PFSK-1 (cell line): ENCODE results near the gene CYTIP.

ENCODE experiments used
- FOXP2 ChIP-seq: optimal IDR thresholded peaks from 2 replicates; pipeline ENCODE3; 2011; ENCODE audit warnings: borderline replicate concordance, control low read depth, inconsistent platforms; ENCODE audit not compliant: insufficient read depth; ENCODE audit errors: extremely low read length, extremely low read depth
- POLR2AphosphoS5 ChIP-seq: IDR thresholded peaks from 2 replicates; pipeline ENCODE4 v1.6.1; 2012; ENCODE audit warnings: low read depth, mild to moderate bottlenecking, control low read depth, low read length, moderate library complexity
- SIN3A ChIP-seq: IDR thresholded peaks from 2 replicates; pipeline ENCODE4 v1.6.1; 2012; ENCODE audit warnings: mild to moderate bottlenecking, low read length, moderate library complexity, borderline replicate concordance; ENCODE audit not compliant: insufficient read depth
- TAF1 ChIP-seq: IDR thresholded peaks from 2 replicates; pipeline ENCODE4 v1.6.1; 2012; ENCODE audit warnings: low read length, control low read depth, borderline replicate concordance; ENCODE audit not compliant: insufficient read depth
- TF ChIP-seq, protein P1 (sequence below), 2 experiments: IDR thresholded peaks; 2 replicates each; pipeline versions ENCODE4 v1.6.1 to v1.8.0; 2011 to 2012; ENCODE audit warnings: low read depth in 2 of 2, low read length in 2 of 2, control low read depth in 1 of 2, inconsistent platforms in 1 of 2, mild to moderate bottlenecking in 1 of 2, moderate library complexity in 1 of 2; ENCODE audit not compliant: insufficient read depth in 1 of 2

Gene CYTIP

DNA sequence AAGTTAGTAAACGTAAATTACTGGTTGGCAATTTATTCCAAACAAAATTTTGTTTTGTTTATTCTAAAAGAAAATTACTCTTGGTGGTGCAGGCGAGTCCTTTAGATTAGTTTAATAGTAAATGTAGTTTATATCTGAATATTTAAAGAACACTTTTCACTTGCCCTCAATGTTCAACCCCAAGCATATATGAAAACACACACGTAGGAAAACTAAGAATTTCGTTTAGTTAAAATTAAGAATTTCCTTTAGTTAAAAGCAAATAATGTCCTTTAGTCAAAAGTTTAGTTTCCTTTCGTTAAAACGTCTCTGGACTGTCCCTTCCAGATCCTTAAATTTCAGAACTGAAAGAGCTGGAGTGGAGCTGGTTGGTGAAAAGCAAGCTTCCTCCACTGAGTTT lies 19.1 kb upstream of the CYTIP start:
- TF ChIP-seq, protein P1, sequence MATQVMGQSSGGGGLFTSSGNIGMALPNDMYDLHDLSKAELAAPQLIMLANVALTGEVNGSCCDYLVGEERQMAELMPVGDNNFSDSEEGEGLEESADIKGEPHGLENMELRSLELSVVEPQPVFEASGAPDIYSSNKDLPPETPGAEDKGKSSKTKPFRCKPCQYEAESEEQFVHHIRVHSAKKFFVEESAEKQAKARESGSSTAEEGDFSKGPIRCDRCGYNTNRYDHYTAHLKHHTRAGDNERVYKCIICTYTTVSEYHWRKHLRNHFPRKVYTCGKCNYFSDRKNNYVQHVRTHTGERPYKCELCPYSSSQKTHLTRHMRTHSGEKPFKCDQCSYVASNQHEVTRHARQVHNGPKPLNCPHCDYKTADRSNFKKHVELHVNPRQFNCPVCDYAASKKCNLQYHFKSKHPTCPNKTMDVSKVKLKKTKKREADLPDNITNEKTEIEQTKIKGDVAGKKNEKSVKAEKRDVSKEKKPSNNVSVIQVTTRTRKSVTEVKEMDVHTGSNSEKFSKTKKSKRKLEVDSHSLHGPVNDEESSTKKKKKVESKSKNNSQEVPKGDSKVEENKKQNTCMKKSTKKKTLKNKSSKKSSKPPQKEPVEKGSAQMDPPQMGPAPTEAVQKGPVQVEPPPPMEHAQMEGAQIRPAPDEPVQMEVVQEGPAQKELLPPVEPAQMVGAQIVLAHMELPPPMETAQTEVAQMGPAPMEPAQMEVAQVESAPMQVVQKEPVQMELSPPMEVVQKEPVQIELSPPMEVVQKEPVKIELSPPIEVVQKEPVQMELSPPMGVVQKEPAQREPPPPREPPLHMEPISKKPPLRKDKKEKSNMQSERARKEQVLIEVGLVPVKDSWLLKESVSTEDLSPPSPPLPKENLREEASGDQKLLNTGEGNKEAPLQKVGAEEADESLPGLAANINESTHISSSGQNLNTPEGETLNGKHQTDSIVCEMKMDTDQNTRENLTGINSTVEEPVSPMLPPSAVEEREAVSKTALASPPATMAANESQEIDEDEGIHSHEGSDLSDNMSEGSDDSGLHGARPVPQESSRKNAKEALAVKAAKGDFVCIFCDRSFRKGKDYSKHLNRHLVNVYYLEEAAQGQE (IDR thresholded peaks at IDR 0.05; ENCODE audit: insufficient read depth in 1 of 2, low read depth in 2 of 2, low read length in 2 of 2): no peak
- TF ChIP-seq FOXP2 (no peak), POLR2AphosphoS5 (no peak), TAF1 (no peak)

DNA sequence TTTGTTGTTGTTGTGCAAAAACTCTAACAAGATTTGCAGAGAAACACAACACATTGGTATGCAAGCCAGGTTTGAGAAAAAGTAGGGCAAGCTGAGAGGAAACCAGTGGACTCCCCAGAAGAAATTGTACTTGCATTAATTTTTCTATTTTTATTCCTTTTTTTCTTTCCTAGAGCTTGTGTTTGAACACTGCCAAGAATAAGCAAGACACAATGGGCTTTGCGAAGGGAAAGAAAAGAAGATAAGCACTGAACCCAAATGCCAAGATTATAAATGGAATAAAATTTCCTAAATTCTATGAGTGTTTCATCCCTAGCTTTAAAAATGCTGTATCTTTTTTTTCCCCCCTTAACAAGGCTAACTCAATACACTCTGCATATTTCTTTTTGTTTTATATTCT lies 17.0 kb upstream of the CYTIP start:
- TF ChIP-seq FOXP2 (no peak), TAF1 (no peak), POLR2AphosphoS5 (no peak), SIN3A (no peak)
- TF ChIP-seq, protein P1 (IDR thresholded peaks at IDR 0.05; ENCODE audit: insufficient read depth in 1 of 2, low read depth in 2 of 2, low read length in 2 of 2): no peak

DNA sequence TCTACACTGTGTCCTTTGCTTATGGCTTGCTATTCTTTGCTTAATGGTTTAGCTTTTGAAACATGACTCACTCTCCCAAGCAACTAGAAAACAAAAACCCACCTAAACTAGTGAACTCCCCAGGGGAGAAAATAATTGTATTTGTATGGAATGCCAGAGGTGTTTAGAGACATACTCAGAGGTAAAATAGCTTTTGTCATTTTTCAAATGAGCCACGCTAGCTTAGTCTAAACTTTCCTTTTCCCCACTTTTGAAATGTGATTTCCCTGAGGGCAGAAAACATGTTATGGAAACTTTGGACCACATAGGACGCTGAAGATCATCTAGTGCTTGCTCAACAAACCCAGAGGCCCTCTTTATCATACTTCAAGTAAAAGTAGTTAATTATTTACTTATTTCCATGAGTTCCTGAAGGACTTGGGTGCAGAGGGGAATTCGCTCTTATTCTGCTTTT lies 16.5 kb upstream of the CYTIP start:
- TF ChIP-seq, protein P1 (IDR thresholded peaks at IDR 0.05; ENCODE audit: insufficient read depth in 1 of 2, low read depth in 2 of 2, low read length in 2 of 2): no peak
- no peak for TF ChIP-seq TAF1
- TF ChIP-seq POLR2AphosphoS5: no peak

DNA sequence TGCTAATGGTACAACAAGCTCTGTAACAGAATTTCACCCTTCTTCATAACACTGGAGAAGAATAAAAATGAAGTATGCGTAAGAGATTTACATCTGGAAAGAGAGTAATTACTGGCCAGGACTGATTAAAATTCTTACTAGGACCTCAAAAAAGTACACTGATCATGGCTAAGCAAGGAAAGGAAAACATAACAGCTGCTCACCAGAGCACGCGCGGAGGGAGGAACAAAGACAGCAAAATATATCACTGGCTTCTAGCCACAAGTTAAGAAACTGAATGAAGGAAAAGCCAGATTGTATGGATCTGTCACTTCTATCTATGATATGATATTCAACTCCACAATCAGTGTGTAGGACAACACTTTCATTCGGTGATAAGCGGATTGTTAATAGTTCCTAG lies 15.6 kb upstream of the CYTIP start:
- no peak for TF ChIP-seq POLR2AphosphoS5
- TF ChIP-seq, protein P1 (IDR thresholded peaks at IDR 0.05; ENCODE audit: insufficient read depth in 1 of 2, low read depth in 2 of 2, low read length in 2 of 2): no peak
- no peak for TF ChIP-seq FOXP2
- no peak for TF ChIP-seq TAF1
- no peak for TF ChIP-seq SIN3A

DNA sequence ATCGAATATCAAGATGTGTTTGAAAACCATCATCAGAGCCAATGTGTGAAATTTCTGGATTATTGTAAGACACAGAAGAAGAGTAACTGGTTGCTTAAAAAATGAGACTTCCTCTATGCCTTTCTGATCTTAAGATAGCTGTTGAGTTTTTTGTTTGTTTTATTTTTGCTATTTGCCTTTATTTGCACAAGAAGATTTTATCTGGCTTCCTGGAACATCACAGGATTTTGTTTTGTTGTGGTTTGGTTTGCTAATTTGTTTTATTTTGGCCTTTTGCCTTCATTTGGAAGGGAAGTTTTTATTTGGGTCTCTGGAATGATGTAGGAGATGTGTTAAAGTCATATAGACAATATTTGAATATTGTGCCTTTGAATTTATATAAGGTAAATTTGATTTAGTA lies 3.9 kb upstream of the CYTIP start:
- TF ChIP-seq FOXP2: no peak
- TF ChIP-seq SIN3A: no peak
- TF ChIP-seq POLR2AphosphoS5: no peak
- no peak for TF ChIP-seq TAF1
- TF ChIP-seq, protein P1 (IDR thresholded peaks at IDR 0.05; ENCODE audit: insufficient read depth in 1 of 2, low read depth in 2 of 2, low read length in 2 of 2): no peak
